Sigmoid colon (tissue), 3 donors: Measurements from ENCODE around the gene CDC34.

Source experiments
- POLR2A ChIP-seq, 2 donors: fragments of 450-650 bp; IDR thresholded peaks; one replicate each; pipeline ENCODE4 v1.6.1; 2016; ENCODE audit warnings: antibody characterized with exemption in 2 of 2, mild to moderate bottlenecking in 2 of 2, moderate library complexity in 2 of 2
- TF ChIP-seq, protein P1 (sequence below), 4 experiments: fragments of 450-650 bp in 3 of 4; fragments of 200-600 bp in 1 of 4; IDR thresholded peaks; one replicate each; pipeline ENCODE4 v1.5.1; 2016 to 2019; ENCODE audit warnings: antibody characterized with exemption in 4 of 4, mild to moderate bottlenecking in 3 of 4, moderate library complexity in 2 of 4

GRCh38 chr19:483332-484072 is 48.1 kb upstream of the CDC34 start:
- TF ChIP-seq, protein P1, sequence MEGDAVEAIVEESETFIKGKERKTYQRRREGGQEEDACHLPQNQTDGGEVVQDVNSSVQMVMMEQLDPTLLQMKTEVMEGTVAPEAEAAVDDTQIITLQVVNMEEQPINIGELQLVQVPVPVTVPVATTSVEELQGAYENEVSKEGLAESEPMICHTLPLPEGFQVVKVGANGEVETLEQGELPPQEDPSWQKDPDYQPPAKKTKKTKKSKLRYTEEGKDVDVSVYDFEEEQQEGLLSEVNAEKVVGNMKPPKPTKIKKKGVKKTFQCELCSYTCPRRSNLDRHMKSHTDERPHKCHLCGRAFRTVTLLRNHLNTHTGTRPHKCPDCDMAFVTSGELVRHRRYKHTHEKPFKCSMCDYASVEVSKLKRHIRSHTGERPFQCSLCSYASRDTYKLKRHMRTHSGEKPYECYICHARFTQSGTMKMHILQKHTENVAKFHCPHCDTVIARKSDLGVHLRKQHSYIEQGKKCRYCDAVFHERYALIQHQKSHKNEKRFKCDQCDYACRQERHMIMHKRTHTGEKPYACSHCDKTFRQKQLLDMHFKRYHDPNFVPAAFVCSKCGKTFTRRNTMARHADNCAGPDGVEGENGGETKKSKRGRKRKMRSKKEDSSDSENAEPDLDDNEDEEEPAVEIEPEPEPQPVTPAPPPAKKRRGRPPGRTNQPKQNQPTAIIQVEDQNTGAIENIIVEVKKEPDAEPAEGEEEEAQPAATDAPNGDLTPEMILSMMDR (IDR thresholded peaks at IDR 0.05), result no peak
- TF ChIP-seq POLR2A (IDR thresholded peaks at IDR 0.05), result no peak
